Measurements from ENCODE around the gene HHATL.

Gene HHATL

DNA sequence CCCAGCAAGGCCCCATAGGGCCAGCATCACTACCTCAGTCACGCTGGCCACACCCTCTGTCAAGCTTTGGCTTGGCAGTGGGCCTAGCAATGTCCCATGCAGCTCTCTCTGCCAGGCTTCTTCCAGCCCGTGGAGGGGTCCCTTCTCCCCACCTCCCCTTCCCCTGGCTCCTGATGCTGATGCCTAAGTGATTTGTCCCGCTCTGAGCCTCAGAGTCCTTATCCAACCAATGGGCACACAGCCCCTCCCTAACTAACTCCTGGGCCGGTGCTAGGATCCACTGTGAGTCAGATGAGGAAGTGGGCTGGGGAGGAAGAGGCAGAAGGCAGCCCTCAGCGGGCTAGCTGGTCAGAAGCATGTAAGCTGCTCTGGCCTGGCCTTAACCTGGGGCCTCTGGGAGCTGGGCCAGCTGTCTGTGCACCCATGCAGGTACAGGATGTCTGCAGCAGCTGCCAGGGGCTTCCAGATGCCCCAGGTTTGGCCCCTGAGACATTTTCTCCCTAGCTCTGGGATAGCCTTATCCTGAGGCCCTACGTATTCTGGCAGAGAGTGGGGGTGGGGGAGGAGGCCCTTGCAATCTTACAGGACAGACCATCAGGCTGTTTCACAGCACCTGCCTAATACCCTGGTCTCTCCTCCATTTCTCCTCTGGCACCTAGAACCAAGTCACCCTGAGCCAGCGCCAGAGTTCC is 49.8 kb downstream of the HHATL start:
- peak; percentile 50 for DNase-seq (ENCODE audit: low read depth)

DNA sequence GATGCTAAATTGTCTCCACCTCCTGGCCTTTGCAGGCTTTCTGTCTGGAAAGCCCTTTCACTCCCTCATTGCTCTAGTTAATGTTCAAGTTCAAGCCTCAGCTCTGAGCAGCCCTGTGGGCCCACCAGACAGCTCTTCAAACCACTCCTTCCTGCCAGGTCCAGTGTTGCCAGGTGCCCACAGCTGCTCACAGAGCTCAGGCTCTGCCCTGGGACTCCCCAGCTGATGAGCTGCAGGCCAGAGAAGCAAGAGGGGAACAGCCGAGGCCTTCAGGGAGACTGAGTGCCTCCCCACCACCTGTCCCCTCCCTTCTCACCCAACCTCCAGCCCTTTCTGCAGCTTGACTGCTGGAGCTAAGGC is 50.4 kb downstream of the HHATL start:
- DNase-seq (ENCODE audit: low read depth) = no peak

DNA sequence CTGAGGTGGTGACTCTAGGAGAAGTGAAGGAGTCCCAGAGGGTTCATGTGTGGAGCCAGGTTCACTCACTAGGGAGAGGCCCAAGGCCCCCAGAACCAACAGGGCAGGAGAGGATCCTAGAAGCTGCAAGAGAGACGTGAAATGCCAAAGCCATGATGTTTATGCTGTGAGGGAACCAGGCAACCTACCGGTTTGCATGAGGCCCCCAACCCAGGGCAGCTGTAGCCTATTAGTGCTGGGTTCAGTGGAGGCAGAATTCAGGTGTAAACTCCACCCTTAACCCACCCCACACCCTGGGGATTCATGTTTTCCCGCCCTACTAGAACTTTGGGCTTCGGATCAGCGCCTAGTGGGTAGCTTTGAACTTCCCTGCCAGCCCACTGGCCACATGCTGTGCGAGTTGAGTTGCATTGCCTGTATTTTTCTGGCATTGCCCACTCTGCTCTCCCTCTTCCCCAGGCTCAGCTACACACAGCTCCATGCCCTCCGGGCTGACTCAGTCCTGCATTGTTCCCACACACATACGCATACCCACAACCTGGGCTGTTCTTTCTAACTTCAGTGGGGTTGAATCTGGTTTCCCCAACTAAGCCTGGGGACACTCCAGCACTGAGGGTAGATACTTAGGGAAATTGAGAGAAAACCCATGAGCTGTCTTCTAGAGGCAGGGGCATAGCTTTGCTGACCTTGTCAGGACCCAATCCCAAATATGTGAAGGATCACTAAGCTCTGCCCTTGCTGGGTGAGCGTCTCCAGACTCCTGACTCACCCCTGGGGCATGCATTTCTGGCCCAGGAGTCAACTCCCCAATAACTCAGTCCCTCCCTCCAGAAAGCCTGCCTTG is 51.1 kb downstream of the HHATL start:
- DNase-seq (ENCODE audit: low read depth) = peak; percentile 71

DNA sequence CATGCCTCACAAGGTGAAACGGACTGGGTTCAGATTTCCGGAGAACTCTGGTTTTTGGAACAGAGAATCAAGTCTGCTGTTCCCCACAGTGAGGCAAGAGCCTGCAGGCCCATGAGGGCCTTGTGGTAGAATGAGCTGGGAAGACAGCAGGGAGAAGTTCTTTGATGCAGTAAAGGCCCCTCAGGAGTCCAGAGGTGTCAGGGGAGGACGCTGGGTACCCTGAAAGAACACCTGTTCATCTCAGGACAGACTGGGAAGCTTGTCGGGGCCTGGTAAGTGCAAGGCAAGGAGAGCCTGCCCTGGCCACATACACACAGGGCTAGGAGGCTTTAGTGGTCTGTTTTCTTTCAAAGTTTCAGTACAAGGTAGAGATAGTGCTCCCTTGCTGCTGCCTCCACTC is 52.8 kb downstream of the HHATL start:
- DNase-seq (ENCODE audit: low read depth) = no peak

DNA sequence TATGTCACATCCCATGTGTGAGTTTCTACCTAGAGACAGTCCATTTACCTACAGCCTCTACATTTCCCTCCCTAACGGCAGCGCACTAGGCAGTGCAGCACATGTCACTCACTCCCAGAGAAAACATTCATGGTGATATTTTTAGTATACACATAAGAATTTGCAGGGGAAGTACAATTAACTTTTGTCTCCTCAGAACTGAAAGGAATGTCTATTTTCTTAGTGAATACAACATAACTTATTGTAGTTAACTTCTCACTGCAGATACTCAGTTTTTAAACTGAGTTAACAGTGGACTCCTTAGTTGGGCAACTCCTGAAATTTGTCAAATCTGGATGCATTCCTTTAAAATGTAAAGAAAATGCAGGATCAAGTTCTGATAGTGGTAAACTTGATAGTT is 53.6 kb downstream of the HHATL start:
- no peak for DNase-seq (ENCODE audit: low read depth)

DNA sequence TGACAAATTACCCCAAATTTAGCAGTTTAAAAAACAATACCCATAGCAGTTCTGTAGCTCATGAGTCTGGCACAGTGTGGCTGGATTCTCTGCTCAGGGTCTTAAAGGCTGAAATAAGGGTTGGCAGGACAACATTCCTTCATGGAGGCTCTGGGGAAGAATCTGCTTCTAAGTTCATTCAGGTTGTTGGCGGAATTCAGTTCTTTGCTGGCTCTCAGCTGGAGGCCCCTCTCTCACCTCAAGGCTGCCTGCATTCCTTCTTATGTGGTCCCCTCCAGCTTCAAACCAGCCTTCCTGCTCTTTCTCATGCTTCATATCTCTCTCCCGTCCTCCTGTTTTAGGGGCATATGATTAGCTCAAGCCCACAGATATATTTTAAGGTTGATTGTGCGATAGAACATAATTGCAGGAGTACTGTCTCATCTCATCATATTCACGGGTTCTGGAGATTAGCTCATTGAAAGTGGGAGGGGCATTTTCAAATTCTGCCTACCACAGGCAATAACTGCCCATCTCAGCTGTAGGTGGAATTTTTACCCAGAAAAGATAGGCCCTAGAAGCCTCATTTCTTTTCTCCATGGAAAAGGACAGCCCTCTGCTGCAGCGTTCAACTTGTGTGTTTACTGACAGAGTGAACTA is 54.7 kb downstream of the HHATL start:
- no peak for DNase-seq (ENCODE audit: low read depth)

Measured in fibroblast of gingiva (primary cell).